Parietal lobe (tissue), 1 donor: ENCODE measurements around the gene MEF2B. TPM values are rescaled to one million over a fixed set of nuclear protein-coding genes. Genes with fewer than 3 reads are reported as not detected.

Experiments used
- total RNA-seq: library from RNA; depleted of rRNA; stranded (reverse); fragments of >200 nt; gene quantifications from one replicate; pipeline ENCODE4 v1.2.3, GENCODE V29; 2014

The MEF2B gene
- 0.31 TPM for total RNA-seq

GRCh38 chr19:19170053-19170872 lies at the start of gene MEF2B:
MEF2B (minus strand) TSS chr19:19170263; CDS start chr19:19150735, 19,528 bp downstream.

GRCh38 chr19:19211499-19212420 lies 41.7 kb upstream of the MEF2B start, which contains the start of gene NCAN:
NCAN (plus strand) TSS chr19:19211958; CDS start chr19:19216954, 4,996 bp downstream.

GRCh38 chr19:19203012-19203856 lies 33.2 kb upstream of the MEF2B start, which contains the start of gene NR2C2AP:
NR2C2AP (minus strand) TSS chr19:19203414; CDS start chr19:19203060, 354 bp downstream.

GRCh38 chr19:19192078-19192882 lies 22.2 kb upstream of the MEF2B start, which contains the start of the genes BORCS8 and RFXANK:
BORCS8 (minus strand) TSS chr19:19192152; CDS start chr19:19192117, 35 bp downstream.
RFXANK (plus strand) TSS chr19:19192258; CDS start chr19:19193947, 1,689 bp downstream.

DNA sequence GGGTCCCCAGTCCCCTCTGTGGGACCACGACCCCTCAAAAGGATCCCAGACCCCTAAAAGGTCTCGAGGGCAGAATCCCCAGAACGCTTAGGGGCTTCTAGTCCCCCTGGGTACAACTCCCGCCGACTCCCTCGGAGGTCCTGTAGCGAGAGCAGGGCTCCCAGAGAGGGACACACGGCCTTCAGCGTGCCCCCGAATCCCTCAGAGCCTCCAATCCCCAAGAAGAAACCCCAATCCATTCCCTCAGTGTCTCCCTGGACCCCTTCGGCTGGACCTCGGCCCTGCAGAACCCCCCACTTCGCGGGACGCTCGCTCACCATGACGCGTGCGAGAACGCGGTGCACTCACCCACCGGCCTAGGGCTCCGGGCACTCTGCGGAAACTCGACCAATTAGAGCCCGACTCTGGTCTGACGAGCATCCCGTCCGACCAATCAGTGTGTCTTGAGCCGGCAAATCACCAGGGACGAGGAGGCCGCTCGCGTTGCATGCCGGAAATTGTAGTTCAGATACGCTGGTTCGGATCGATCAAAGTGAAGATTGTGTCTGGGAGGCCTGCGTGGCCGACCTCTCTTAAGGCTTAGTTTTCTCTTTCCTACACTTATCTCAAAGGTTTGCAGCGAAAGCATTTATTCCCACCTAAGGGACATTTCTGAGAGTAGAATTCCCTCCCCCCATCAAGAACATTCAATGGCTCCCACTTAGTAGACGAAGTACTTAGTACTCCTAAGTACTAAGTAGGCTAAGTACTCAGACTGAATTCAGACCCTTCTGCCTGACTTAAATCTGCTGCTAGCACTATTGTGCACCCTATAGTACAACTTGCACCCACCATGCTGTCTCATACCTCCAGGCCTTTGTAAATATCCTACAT lies 31.7 kb downstream of the MEF2B start, which contains the start of gene TMEM161A:
TSS of gene TMEM161A (minus strand) at position 370 of the 873 bp plus-strand sequence. CDS start at position 320, 50 bp downstream.

Other genes with a start within 250 kb of the MEF2B start
- gene HOMER3, start 229.0 kb downstream of the MEF2B start, total RNA-seq, result 24.4 TPM
- 145 TPM for gene SUGP2, start 136.7 kb downstream of the MEF2B start, total RNA-seq
- gene ARMC6, start 136.7 kb downstream of the MEF2B start, total RNA-seq, result 56.0 TPM
- 16.3 TPM for gene SLC25A42, start 106.3 kb downstream of the MEF2B start, total RNA-seq
- gene TMEM161A, start 31.8 kb downstream of the MEF2B start, total RNA-seq, result 9.1 TPM
- gene BORCS8, start 21.9 kb upstream of the MEF2B start, total RNA-seq, result 21.9 TPM
- gene RFXANK, start 22.0 kb upstream of the MEF2B start, total RNA-seq, result 16.3 TPM
- gene NR2C2AP, start 33.2 kb upstream of the MEF2B start, total RNA-seq, result 13.1 TPM
- 257 TPM for gene NCAN, start 41.7 kb upstream of the MEF2B start, total RNA-seq
- gene TM6SF2, start 103.0 kb upstream of the MEF2B start, total RNA-seq, result 0.31 TPM
- gene SUGP1, start 150.2 kb upstream of the MEF2B start, total RNA-seq, result 35.7 TPM
- gene MAU2, start 150.6 kb upstream of the MEF2B start, total RNA-seq, result 76.4 TPM
- gene GATAD2A, start 235.4 kb upstream of the MEF2B start, total RNA-seq, result 13.5 TPM